Stimulated activated CD4-positive, alpha-beta T cell treated with anti-CD3 and anti-CD28 coated beads, TNF-alpha, amount 100 ng/mL, for 24 hours (primary cell): Measurements from ENCODE around the gene HTR3B.
"Not testable (repeated sequence)": the region's sequence is repeated elsewhere in the genome, so short reads cannot be mapped to it uniquely, and the experiment has no call there.

Experiments
- DNase-seq, 3 experiments: peaks; one replicate each; pipeline ENCODE4 v3.0.0-alpha.2; 2020; ENCODE audit warnings: low read depth in 3 of 3

HTR3B gene

GRCh38 chr11:113884361-113884836 lies 20.2 kb upstream of the HTR3B start:
- no peak for DNase-seq

- no peak for DNase-seq
Observed at GRCh38 chr11:113885897-113886296, 18.7 kb upstream of the HTR3B start.

- no peak for DNase-seq
Observed at GRCh38 chr11:113888848-113889247, 15.7 kb upstream of the HTR3B start.

- DNase-seq = no peak
Observed at GRCh38 chr11:113894421-113894996, 10.1 kb upstream of the HTR3B start.

GRCh38 chr11:113895367-113896155 lies 9.0 kb upstream of the HTR3B start:
- no peak for DNase-seq

GRCh38 chr11:113896156-113896879 lies 8.3 kb upstream of the HTR3B start:
- peak in 1 of 3 experiments; percentile 20 for DNase-seq

GRCh38 chr11:113901141-113901540 lies 3.5 kb upstream of the HTR3B start:
- no peak for DNase-seq

- DNase-seq = no peak
Observed at GRCh38 chr11:113906038-113906437, 1.4 kb downstream of the HTR3B start.

- no peak for DNase-seq
Observed at GRCh38 chr11:113906516-113906915, 1.9 kb downstream of the HTR3B start.

GRCh38 chr11:113907152-113907551 lies 2.6 kb downstream of the HTR3B start:
- no peak for DNase-seq

GRCh38 chr11:113907681-113908080 lies 3.1 kb downstream of the HTR3B start:
- DNase-seq = no peak

GRCh38 chr11:113908098-113908497 lies 3.5 kb downstream of the HTR3B start:
- DNase-seq = no peak

- not testable (repeated sequence) for DNase-seq
Observed at GRCh38 chr11:113911491-113911890, 6.9 kb downstream of the HTR3B start.

- no peak for DNase-seq
Observed at GRCh38 chr11:113923572-113923971, 19.0 kb downstream of the HTR3B start.

GRCh38 chr11:113926273-113927197 lies 21.9 kb downstream of the HTR3B start:
- no peak for DNase-seq

GRCh38 chr11:113928311-113928710 lies 23.7 kb downstream of the HTR3B start:
- no peak for DNase-seq

- DNase-seq = no peak
Observed at GRCh38 chr11:113932788-113933187, 28.2 kb downstream of the HTR3B start.

GRCh38 chr11:113934193-113934592 lies 29.6 kb downstream of the HTR3B start:
- DNase-seq = not testable (repeated sequence)

GRCh38 chr11:113934761-113935160 lies 30.2 kb downstream of the HTR3B start:
- no peak for DNase-seq

- DNase-seq = no peak
Observed at GRCh38 chr11:113935858-113936257, 31.3 kb downstream of the HTR3B start.

GRCh38 chr11:113937918-113938317 lies 33.3 kb downstream of the HTR3B start:
- DNase-seq = no peak

- DNase-seq = no peak
Observed at GRCh38 chr11:113942256-113942655, 37.7 kb downstream of the HTR3B start.
